ENCODE results near the gene TXNL1. TPM values are rescaled to one million over a fixed set of nuclear protein-coding genes. Genes with fewer than 3 reads are reported as not detected.
A peak's percentile ranks its signal among the peaks of the same experiment; 100 is the strongest.

Gene TXNL1
- polyA plus RNA-seq, 1 experiment, result 38.7 TPM

DNA sequence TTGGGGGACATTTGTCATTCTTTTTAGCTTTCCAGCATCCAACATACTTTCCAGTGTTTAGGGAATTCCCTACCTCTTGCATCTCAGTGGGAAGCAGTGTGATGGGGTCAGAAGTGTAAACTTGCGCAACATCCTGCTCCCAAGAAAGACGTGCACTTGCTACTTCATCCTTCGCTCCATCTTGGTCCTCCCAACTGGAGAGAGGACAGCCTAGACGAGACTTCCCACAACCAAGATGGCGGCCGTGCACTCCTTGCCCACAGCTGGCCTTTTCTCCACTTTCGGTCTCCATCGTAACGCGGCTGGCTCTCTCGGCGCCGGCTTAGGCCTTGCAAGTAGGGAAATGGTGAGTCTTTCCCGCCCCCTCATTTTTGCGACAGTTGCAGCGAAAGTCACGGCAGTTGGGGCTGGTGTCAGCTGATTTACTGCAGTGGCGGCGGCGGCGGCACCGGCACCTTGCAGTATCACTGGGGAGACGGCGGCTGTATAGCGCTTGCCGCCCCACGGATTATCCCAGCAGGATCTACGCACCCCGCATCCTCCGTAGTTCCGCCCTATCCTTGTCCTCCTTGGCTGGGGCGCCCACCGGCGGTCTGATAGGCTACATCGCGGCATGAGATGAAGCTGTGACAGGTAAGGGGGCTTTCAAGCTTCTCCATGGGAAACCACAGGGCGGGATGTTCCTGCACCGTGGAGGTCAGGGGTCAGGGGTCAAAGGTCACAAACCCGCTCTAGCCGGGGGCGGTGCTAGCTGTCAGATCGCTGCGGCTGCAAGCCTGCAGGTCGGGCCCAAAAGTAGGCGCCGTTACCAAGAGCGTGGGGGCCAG is 12.8 kb upstream of the TXNL1 start, which contains the start of gene WDR7:
Gene WDR7 (plus strand): TSS at position 416 of the 827 bp plus-strand sequence. CDS start 21,157 bp downstream, outside the sequence.
- Histone ChIP-seq H3K36me3 (ENCODE audit: control insufficient read depth, insufficient read depth, low read length) (no peaks in the 10 kb centered on the region), H3K4me3 (ENCODE audit: low read depth, low read length) (peak within 1 kb of the TSS; percentile 86), H3K27me3 (ENCODE audit: control insufficient read depth, insufficient read depth, low read length) (no peaks in the 10 kb centered on the region)
- TF ChIP-seq, protein P1, sequence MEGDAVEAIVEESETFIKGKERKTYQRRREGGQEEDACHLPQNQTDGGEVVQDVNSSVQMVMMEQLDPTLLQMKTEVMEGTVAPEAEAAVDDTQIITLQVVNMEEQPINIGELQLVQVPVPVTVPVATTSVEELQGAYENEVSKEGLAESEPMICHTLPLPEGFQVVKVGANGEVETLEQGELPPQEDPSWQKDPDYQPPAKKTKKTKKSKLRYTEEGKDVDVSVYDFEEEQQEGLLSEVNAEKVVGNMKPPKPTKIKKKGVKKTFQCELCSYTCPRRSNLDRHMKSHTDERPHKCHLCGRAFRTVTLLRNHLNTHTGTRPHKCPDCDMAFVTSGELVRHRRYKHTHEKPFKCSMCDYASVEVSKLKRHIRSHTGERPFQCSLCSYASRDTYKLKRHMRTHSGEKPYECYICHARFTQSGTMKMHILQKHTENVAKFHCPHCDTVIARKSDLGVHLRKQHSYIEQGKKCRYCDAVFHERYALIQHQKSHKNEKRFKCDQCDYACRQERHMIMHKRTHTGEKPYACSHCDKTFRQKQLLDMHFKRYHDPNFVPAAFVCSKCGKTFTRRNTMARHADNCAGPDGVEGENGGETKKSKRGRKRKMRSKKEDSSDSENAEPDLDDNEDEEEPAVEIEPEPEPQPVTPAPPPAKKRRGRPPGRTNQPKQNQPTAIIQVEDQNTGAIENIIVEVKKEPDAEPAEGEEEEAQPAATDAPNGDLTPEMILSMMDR (IDR thresholded peaks at IDR 0.05; ENCODE audit: insufficient read depth, low read depth, low read length), result no peak
- ChIA-PET CTCF (interaction anchor here (1.0 to 1.7 kb wide), 4 partner anchors 10 to 16 kb away, joined by 3 to 5 read pairs (median 3); no protein-coding TSS in a partner anchor), POLR2A (interaction anchor here (0.6 kb wide), 2 partner anchors 12 to 1427 kb away, joined by 3 to 4 read pairs; no protein-coding TSS in a partner anchor)
- DNase-seq (ENCODE audit: low read depth), result peak; percentile 91

- CTCF ChIA-PET, result no interaction called here
- DNase-seq (ENCODE audit: low read depth), result no peak
- TF ChIP-seq, protein P1 (IDR thresholded peaks at IDR 0.05; ENCODE audit: insufficient read depth, low read depth, low read length), result no peak
- Histone ChIP-seq H3K27me3 (ENCODE audit: control insufficient read depth, insufficient read depth, low read length) (no peaks in the 10 kb centered on the region), H3K4me3 (ENCODE audit: low read depth, low read length) (no peak overlapping the region), H3K36me3 (ENCODE audit: control insufficient read depth, insufficient read depth, low read length) (no peaks in the 10 kb centered on the region)
- POLR2A ChIA-PET, result no interaction called here
Measured at GRCh38 chr18:56649996-56650395, 11.6 kb upstream of the TXNL1 start.

GRCh38 chr18:56647951-56648893 is 9.8 kb upstream of the TXNL1 start:
- H3K27me3 ChIP-seq (ENCODE audit: control insufficient read depth, insufficient read depth, low read length), result no peaks in the 10 kb centered on the region
- TF ChIP-seq, protein P1 (IDR thresholded peaks at IDR 0.05; ENCODE audit: insufficient read depth, low read depth, low read length), result no peak
- CTCF ChIA-PET, result interaction anchor here (1.2 kb wide), 1 partner anchor 9 kb away, joined by 3 read pairs; the partner anchor contains the start of gene TXNL1
- H3K4me3 ChIP-seq (ENCODE audit: low read depth, low read length), result no peak overlapping the region
- POLR2A ChIA-PET, result no interaction called here
- no peaks in the 10 kb centered on the region for H3K36me3 ChIP-seq (ENCODE audit: control insufficient read depth, insufficient read depth, low read length)
- DNase-seq (ENCODE audit: low read depth), result no peak

DNA sequence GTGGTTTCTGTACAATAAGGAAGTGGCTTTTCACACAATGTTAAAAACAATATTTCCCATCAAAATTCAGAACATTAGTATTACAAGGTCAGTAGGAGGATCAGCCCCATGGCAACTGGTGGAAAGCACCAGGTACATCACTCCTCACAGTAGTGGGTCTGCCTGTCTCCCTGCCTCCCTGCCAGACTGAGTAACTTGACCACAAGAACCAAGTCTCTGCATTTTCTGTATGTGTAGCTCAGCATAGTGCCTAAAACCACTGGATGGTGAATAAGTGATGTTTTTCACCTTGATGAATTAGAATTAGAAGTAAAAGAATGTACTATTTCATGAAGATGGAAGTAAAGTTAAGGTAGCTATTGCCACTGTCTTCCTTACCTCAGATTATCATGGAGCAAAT is 8.7 kb upstream of the TXNL1 start:
- TF ChIP-seq, protein P1 (IDR thresholded peaks at IDR 0.05; ENCODE audit: insufficient read depth, low read depth, low read length), result no peak
- POLR2A ChIA-PET, result no interaction called here
- Histone ChIP-seq H3K4me3 (ENCODE audit: low read depth, low read length) (no peak overlapping the region), H3K36me3 (ENCODE audit: control insufficient read depth, insufficient read depth, low read length) (no peaks in the 10 kb centered on the region), H3K27me3 (ENCODE audit: control insufficient read depth, insufficient read depth, low read length) (no peaks in the 10 kb centered on the region)
- DNase-seq (ENCODE audit: low read depth), result no peak
- CTCF ChIA-PET, result no interaction called here
